ENCODE results near the gene FAM200C. TPM values are rescaled to one million over a fixed set of nuclear protein-coding genes. Genes with fewer than 3 reads are reported as not detected.

The FAM200C gene
- total RNA-seq, 1 experiment from 2014 or later: 4.2 TPM

- Histone ChIP-seq H3K4me1 (ENCODE audit: control insufficient read depth in 1 of 2, insufficient read depth in 2 of 2, low read length in 2 of 2) (no peaks in the 10 kb centered on the region), H3K9me2 (ENCODE audit: insufficient read depth) (no peaks in the 10 kb centered on the region), H3K27me3 (ENCODE audit: insufficient read depth, low read length) (peaks cover 34% of the 10 kb centered on the region), H3K9me3 (ENCODE audit: control insufficient read depth in 1 of 2, insufficient read depth in 1 of 2, low read depth in 1 of 2, low read length in 2 of 2) (no peaks in the 10 kb centered on the region), H3K79me2 (ENCODE audit: insufficient read depth, low read length) (no peaks in the 10 kb centered on the region), H3K27ac (ENCODE audit: low read depth, low read length) (no peak overlapping the region), H4K20me1 (ENCODE audit: insufficient read depth) (no peaks in the 10 kb centered on the region), H3K4me3 (replicated peaks in 1 of 2; ENCODE audit: low read depth in 1 of 2, low read length in 2 of 2) (no peak overlapping the region), H3K9ac (ENCODE audit: low read length) (no peak overlapping the region), H3K4me2 (ENCODE audit: low read length) (no peak overlapping the region), H3K36me3 (ENCODE audit: control insufficient read depth in 1 of 2, insufficient read depth in 2 of 2, low read length in 2 of 2) (no peaks in the 10 kb centered on the region), H2AFZ (ENCODE audit: low read depth, low read length, poor library complexity, severe bottlenecking) (no peak overlapping the region)
- ChIA-PET CTCF (interaction anchor here (1.7 kb wide), 1 partner anchor 14 kb away, joined by 6 read pairs; no protein-coding TSS in a partner anchor), RAD21 (ENCODE audit: low non-redundant PET in 1 of 2, low total read pairs in 2 of 2, uncharacterized antibody in 2 of 2, unreplicated experiment in 2 of 2) (interaction anchor here in 1 of 2 experiments (0.5 kb wide), 1 partner anchor 133 kb away, joined by 7 read pairs; no protein-coding TSS in a partner anchor), POLR2A (no interaction called here)
- no peak for ATAC-seq
- TF ChIP-seq TCF7L2 (IDR thresholded peaks at IDR 0.05; ENCODE audit: borderline replicate concordance, extremely low read depth, insufficient read depth, insufficient read length) (no peak), EZH2phosphoT487 (IDR thresholded peaks at IDR 0.05; ENCODE audit: borderline replicate concordance) (no peak), ATF3 (IDR thresholded peaks at IDR 0.05) (no peak), ELF1 (IDR thresholded peaks at IDR 0.05; ENCODE audit: borderline replicate concordance, low read depth) (no peak), MAX (IDR thresholded peaks at IDR 0.05) (no peak), SIN3A (IDR thresholded peaks at IDR 0.05; ENCODE audit: low read depth) (no peak), ZFX (IDR thresholded peaks at IDR 0.05) (no peak), POLR2A (IDR thresholded peaks at IDR 0.05; ENCODE audit: borderline replicate concordance, extremely low read depth, insufficient read depth, insufficient read length) (no peak), RAD21 (IDR thresholded peaks at IDR 0.05; ENCODE audit: low read depth) (no peak), ZNF274 (IDR thresholded peaks at IDR 0.05; ENCODE audit: low read depth, low read length) (no peak), ZBTB33 (IDR thresholded peaks at IDR 0.05; ENCODE audit: extremely low read depth, insufficient replicate concordance, low read length) (no peak), EGR1 (IDR thresholded peaks at IDR 0.05; ENCODE audit: low read depth) (no peak), FOSL1 (IDR thresholded peaks at IDR 0.05; ENCODE audit: low read depth) (no peak), EZH2 (IDR thresholded peaks at IDR 0.05) (no peak), CEBPB (IDR thresholded peaks at IDR 0.05; ENCODE audit: low read depth) (no peak), CBX3 (IDR thresholded peaks at IDR 0.05; ENCODE audit: low read depth) (no peak), REST (IDR thresholded peaks at IDR 0.05; ENCODE audit: low read depth) (no peak)
- BruUV-seq (replicated peaks): no TSS peak
- intact Hi-C loops (cut with micrococcal nuclease): no loop called here
- DNase-seq (ENCODE audit: low read depth, low spot score): no peak
These were observed 22.2 kb downstream of the FAM200C start for GRCh38 chr5:160377651-160378050.
